ENCODE data around the gene RIPK3.
"Not testable (repeated sequence)": the region's sequence is repeated elsewhere in the genome, so short reads cannot be mapped to it uniquely, and the experiment has no call there.

RIPK3 gene

DNA sequence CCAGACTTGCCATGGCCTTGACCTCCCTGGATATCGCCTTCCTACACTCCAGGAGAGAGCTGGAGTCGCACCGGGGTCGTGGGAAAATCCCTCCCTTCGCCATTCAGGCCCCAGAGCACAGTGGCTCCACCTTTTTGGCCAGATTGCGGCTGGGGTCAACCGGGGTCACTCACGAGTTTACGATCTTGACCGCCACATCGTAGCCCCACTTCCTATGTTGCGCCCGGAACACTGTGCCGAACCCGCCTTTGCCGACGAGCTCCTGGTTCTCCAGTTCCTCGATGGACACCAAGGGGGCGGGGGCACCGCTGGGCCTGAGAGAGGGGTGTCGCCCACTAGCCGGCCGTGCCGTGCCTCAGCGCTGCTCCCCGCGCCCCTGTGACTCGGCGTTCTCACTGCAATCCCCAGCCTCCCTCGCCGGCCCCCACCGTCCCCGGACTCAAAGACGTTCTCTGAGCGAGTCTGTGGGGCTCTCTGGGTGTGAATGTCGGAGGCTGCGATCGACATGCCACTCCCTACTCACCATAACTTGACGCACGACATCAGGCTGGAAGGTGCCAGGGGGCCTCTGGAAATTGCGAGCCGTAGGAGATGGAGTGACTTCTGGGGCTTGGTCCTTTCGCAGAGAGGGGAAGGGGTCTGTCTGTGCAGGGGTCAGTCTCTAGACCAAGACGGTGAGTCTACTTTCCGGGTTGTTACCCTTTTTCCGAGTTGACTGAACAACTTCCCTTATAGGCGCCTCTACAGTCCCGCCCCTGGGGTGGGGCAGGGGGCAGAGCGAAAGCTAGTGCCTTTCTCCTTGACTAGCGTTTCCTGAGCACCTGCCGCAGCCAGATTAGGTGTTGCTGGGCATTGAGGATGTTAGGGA lies at the start of gene RIPK3:
RIPK3 (minus strand) TSS at position 708 of the 868 bp plus-strand sequence; CDS start at position 543, 165 bp downstream.
- FAIRE-seq = no peak

DNA sequence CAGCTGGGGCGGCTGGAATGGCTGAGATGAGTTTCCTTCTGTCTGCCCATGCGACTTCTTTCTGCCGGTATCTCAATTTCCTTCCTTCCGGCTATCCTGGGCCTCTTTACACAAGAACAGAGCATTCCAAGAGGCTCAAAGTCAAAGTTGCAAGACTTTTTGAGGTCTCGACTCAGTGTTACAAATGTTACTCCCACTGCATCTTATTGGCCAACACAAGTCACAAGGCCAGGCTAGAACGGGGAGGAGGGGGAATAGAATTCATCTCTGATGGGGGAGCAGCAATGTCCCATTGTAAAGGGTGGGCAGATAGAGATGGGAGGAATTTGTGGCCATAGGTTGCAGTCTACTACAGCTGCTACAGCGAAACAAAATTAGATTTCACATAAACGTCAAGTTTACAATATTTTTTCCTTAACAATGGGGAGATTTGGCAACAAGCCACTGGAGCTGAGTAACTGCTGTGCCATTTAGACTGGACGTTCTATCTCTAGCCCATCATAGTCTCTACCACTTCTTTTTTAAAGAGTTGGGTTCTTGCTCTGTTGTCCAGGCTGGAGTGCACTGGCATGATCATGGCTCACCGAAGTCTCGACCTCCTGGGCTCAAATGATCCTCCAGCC lies 49.5 kb upstream of the RIPK3 start:
- no peak for FAIRE-seq

DNA sequence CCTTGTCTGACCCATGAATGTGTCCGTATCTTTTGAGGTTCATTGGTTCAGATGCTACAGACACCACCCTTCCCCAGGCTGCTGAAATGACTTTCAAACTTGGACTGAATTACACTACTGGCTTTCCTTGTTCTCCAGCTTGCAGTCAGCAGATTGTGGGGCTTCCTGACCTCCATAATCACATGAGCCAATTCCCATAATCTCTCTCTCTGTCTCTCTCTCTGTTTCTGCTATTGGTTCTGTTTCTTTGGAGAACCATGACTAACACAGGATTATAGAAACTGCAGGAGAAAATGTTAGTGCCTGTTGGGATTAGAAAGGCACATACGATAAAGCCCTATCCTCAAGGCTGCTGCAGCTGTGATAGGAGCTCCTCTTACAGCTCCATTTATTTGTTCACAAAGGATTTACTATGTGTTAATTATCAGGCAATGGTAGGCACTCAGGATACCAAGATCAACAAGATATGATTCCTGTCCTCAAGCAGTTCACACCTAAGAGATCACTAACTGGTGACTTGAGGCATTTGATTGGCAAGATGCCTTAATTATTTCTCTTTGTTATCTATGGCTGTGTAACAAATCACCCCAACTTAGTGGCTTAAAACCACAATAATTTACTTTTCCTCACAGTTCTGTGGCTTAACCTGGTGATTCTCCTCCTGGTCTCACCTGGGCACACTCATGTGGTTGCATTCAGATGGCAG lies 48.8 kb upstream of the RIPK3 start:
- FAIRE-seq = no peak

DNA sequence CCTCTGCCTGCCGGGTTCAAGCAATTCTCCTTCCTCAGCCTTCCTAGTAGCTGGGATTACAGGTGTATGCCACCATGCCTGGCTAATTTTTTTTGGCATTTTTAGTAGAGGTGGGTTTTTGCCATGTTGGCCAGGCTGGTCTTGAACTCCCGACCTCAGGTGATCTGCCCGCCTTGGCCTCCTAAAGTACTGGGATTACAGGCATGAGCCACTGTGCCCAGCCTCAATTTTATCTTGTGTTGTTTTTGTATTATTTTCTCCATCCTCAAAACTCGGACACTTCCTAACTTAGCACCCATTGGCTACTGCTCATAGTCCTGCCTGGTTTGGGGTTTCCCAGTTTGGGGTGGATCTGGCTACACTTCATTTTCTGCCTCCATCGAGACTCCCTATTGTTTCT lies 47.8 kb upstream of the RIPK3 start:
- not testable (repeated sequence) for FAIRE-seq

DNA sequence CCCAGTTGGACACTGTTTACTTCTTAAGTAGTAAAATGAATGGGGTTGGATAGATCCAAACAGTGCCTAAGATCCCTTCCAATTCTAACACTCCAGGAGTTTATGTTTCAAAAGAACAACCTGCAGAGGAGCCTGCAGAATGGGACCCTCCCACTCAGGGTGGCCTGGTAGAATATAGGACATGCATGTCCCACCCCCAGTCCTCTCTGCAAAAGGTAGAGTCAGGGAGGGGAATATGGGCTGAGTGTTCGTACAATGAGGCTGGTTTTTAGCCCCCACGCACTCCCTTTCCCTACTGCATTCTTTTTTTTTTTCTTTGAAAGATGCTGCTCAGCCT lies 47.2 kb upstream of the RIPK3 start:
- no peak for FAIRE-seq

DNA sequence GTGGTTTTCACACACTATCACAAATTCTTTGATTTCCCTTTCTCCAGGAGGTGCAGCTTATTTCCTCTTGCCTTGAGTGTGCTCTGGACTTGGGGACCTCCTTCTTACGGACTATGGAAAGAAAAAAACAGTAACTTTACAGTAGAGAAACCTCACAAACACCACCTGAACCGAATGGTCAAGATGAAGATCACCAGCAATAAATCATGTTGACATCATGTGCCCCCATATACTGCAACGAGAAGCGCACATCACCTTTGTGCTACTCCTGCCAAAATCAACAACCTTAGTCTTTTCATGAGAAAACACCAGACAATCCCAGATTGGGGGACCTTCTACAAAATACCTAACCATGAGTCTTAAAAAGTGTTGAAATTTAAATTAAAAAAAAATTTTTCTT lies 45.7 kb upstream of the RIPK3 start:
- no peak for FAIRE-seq

DNA sequence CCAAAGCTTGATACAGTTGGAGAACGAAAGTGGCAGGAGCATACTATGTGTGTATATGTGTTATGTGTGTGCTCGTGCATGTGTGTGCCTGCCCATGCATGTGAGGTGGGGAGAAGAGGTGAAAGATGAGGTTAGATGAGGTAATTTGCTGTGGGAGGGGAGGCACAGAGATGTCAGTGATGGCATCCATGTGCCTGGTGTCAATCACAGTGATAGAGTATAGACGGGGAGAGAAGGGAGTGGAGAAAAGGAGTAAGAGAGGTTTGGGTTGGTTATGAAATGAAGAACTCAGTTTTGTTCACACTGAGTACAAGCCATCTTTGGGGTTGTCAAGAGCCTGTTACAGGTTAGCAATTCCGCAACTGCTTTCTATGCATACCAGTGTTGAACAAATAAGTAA lies 44.4 kb upstream of the RIPK3 start:
- no peak for FAIRE-seq

DNA sequence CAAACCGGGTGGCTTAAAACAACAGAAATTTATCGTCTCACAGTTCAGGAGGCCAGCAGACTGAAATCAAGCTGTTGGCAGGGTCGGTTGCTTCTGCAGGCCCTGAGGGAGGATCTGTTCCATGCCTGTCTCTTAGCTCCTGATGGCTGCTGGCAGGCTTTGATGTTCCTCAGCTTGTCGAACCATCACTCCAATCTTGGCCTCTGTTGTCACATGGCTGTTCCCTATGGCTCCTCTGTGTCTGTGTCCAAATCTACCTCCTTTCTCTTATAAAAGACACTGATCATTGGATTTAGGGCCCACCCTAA lies 42.2 kb upstream of the RIPK3 start:
- FAIRE-seq = no peak

DNA sequence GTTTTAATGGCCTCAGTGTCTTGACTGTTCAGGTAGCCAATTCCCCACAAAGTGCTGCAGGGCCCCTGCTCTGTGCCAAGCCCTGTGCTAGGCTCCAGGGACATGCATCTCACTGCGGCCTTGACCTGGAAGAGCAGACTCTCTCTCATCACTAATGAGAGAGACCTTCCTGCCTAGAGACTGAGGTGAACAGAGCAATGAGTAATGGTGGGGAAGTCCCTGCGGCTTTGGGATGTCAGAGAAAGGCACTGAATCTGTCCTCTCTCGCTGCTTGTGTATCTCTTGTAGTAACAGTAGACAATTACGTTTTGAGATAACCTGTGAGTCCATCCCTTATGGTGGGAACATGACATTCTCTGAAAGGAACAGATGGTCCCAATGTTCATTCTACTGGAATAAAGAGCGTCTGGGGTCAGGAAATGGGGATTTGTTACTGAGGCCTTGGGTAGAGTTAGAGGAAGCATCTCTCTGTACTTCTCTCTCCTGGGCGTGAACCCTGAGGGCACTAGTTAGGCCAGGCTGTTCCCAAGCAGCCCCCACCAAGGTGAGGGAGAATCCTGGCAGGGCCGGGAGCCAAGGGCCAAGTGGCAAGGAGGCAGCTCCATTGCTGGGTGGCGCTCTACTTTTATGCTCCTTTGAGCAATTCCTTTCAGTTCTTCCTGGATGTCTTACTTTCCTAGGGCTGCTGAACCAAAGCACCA lies 41.7 kb upstream of the RIPK3 start:
- no peak for FAIRE-seq

DNA sequence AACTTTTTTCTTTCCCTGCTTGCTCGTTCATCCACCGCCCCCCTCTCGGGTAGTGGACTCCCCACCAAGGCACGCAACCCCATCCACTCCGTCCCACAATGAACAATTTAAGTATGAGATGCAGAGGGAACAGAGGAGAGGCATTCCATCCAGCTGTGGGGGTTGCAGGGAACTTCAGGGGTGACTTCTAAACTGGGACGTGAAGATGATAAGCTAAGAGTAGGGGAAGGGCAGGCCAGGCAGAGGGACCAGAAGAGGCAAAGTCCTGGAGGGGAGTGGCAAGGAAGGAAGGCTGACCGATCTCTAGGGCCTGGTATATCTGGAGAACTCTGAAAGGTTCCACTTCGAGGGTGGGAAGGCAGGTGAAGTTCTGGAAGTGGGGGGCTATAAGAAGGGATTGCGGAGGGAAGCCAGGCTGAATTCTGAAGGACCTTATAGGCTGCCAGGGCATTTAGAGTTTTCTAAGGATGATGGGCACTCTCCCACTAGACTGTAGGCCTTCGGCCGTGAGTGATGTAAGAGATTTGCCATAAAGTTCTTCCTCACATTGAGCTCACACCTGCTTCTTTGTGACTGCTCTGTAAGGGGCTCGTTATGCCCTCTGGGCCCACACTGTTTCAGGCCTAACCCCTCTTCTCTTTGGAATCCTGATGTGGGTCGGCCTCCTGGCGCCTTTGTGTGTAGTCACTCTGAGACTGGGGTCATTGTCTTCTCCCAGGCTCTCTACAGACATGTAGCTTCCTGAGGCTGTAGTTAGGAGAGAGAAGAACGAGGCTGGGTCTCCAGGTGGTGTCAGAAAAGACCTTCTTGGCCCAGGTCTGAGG lies 40.3 kb upstream of the RIPK3 start:
- FAIRE-seq = no peak

DNA sequence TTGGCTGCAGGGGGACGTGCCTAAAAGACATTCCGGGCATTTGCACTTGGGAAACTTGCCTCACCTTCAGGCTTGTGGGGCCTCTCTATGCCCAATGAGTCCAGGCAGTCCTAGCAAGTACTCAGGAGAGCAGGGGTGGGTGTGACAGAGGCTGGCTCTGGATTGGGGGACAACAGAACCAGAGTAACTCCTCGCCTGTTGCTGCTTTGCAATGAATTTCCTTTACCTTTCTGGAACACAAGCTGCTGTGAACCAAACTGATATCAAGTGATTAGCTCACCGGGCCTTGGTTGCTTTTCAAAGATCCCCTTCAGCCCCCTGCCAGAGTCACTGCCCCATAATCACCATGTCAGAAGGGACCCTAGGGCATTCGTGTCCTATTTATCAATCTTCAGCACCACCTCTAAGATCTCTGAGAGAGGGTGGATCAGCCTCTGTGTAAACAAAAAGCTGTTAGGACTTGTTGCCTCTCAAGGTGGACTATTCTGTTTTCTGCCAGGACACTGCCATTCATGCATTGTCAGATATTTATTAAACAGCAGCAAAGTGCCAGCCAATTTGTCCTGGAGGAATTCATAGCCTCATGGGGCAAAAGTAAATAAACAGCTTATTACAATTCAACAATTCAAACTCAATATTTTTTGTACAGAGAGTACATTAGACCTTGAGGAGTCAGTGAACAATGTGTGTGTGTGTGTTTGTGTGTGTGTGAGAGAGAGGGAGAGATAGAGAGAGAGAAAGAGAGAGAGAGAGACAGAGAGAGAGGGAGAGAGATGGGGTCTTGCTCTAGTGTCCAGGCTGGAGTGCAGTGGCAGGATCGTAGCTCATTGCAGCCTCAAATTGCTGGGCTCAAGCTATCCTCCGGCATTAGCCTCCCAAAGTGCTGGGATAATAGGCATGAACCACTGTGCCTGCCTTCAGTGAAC lies 39.5 kb upstream of the RIPK3 start:
- FAIRE-seq = no peak

DNA sequence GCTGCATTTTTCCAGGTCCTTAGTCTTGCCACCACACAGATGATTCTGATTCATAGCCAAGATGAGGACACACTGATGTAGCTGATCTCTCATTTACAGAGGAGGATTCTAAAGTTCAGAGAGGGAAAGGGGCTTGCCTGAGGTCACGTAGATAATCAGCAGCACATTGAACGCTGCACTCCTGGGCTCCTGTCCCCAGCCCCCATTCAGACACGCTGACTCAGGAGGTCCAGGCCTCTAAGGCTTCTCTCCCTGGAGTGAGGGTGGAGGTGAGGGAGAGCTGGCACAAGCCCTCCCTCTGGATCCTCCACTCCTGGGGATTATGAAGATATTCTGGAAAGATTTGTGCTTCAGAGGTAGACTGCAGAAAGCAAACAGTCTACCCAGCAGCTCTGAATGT lies 38.5 kb upstream of the RIPK3 start:
- no peak for FAIRE-seq

DNA sequence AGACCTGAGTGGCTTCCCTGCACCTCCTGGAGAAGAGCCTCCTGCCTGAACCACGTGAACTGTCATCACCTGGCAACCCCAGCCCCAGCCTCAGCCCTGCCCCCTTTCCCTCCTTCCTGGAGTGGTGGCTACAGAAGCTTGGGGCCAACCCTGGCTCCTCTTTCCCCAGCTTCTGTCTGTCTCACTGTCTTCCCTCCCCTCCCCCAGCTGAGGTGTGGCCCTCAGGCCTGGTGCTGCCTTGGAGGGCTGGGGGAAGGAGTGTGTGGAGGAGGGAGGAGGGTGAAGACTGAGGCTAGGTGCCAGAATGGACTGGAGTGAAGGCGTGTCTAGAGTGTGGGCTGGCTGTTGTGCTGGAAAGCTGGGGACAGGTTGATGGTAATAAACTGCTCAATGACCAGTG lies 37.9 kb upstream of the RIPK3 start:
- FAIRE-seq = no peak

DNA sequence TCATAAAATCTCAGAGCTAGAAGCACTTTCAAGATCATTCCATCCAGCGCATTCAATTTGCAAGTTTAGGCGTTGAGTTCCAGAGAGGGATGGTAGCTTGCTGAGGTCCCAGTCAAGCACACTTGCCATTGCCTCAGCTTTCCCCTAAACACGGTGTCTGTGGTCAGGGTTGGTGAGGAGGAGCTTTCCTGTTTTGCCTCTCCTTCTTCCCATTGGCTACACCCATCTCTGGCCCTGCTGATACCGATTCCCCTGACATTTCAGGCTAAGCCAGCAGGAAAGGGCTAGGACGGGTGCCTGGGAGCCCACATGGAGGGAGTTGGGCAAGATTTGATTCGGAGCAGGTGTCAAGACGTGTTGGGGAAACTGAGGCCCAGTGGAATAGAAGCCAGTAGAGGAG lies 37.3 kb upstream of the RIPK3 start:
- FAIRE-seq = no peak

DNA sequence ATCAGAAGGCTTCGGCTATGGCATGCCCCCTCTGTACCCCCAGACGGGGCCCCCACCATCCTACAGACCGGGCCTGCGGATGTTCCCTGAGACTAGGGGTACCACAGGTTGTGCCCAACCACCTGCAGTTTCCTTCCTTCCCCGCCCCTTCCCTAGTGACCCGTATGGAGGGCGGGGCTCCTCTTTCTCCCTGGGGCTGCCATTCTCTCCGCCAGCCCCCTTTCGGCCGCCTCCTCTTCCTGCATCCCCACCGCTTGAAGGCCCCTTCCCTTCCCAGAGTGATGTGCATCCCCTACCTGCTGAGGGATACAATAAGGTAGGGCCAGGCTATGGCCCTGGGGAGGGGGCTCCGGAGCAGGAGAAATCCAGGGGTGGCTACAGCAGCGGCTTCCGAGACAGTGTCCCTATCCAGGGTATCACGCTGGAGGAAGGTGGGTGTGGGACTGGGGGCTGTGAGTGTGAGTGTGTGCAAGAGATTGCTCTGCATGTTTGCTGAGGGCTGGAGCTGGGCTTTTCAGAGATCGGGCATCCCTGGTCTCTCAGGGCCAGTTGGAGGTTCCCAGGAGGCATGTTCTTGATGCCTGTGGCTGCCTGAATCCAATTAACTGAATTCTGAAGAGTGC lies 36.8 kb upstream of the RIPK3 start:
- FAIRE-seq = no peak

DNA sequence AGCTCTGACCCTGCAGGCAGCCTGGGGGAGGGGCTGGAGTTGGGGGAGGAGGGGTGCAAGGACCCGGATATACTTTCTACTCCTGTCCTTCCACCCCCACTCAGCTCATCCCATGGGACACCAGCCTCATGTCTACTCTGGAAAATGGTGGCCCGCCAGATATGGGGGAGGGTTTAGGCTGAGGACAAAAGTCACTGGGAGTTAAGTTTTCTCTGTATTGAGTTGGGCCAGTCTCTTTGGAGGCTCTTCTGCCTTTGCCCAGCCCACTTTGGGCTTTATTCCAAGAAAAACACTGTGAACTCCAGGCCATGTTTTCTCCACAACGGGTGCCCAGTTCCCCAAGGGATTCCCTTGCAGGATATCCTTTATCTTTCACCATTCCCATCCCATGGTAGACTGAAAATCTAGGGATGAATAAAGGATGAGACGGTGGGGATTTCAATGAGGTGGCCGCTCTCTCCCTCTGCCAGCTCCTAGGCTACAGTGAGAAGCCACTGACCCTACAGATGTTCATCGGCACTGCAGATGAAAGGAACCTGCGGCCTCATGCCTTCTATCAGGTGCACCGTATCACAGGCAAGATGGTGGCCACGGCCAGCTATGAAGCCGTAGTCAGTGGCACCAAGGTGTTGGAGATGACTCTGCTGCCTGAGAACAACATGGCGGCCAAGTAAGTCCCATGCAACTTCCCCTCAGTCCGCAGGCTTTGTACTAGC lies 33.1 kb upstream of the RIPK3 start:
- FAIRE-seq = no peak

DNA sequence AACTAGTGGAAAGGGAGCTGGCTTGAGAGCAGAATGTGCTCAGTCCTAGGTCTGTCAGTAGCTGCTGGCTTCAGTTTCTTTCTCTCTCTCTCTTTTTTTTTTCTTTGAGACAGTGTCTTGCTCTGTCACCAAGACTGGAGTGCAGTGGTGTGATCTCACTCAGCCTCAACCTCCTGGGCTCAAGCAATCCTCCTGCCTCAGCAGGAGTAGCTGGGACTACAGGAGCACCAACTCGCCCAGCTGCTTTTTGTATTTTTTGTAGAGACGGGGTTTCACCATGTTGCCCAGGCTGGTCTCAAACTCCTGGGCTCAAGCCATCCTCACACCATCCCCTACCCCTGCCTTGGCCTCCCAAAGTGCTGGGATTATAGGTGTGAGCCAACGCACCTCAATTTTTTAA lies 31.8 kb upstream of the RIPK3 start:
- FAIRE-seq = not testable (repeated sequence)

DNA sequence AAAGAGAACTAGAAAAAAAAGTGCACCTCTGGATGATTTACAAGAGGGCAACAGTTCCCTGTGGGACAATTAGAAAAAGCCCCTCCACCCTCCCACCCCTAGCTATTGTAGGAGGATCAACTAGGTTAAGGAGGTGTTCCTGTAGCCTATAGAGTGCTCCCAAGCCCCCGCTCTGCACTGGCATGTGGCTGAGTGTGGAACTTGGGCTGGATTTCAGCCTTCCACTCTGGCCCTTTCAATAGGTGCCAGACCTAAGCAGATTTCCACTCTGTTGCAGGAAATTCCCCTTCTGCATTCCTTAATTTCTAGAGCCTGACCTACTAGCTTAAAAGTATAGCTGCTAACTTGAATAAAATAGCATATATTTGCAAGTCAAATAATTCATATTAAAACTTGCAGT lies 31.0 kb upstream of the RIPK3 start:
- no peak for FAIRE-seq

DNA sequence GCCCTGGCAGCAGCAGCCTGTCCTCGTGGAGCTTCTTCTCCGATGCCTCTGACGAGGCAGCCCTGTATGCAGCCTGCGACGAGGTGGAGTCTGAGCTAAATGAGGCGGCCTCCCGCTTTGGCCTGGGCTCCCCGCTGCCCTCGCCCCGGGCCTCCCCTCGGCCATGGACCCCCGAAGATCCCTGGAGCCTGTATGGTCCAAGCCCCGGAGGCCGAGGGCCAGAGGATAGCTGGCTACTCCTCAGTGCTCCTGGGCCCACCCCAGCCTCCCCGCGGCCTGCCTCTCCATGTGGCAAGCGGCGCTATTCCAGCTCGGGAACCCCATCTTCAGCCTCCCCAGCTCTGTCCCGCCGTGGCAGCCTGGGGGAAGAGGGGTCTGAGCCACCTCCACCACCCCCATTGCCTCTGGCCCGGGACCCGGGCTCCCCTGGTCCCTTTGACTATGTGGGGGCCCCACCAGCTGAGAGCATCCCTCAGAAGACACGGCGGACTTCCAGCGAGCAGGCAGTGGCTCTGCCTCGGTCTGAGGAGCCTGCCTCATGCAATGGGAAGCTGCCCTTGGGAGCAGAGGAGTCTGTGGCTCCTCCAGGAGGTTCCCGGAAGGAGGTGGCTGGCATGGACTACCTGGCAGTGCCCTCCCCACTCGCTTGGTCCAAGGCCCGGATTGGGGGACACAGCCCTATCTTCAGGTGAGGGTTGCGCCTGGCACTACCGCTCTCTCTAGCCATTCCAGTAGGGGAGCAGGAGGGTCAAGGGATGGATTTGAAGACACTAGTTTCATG lies 30.3 kb upstream of the RIPK3 start:
- no peak for FAIRE-seq

Data from colon (tissue), 2 donors.